Measurements from ENCODE around the gene CISTR.

- TF ChIP-seq POLR2A (IDR thresholded peaks at IDR 0.05) (no peak), CTCF (IDR thresholded peaks at IDR 0.05) (no peak)
These were observed 13.8 kb downstream of the CISTR start for GRCh38 chr12:53737951-53738405.
